A549 (cell line): ENCODE measurements around the gene NGFR. TPM values are rescaled to one million over a fixed set of nuclear protein-coding genes. Genes with fewer than 3 reads are reported as not detected.

Source experiments
- ATAC-seq, 2 experiments: fragments of 200-7000 bp in 1 of 2; fragments of >200 bp in 1 of 2; cut with Nextera tagmentation in 1 of 2; cut with Tn5 transposase in 1 of 2; 3 replicates each; pipeline versions ENCODE4 v1.8.0 to v1.9.1; 2018 to 2020; ENCODE audit warnings: mild to moderate bottlenecking in 1 of 2, moderate library complexity in 1 of 2
- CTCF ChIA-PET: fragments of 300-600 bp; sonication (Branson Sonifier 250); formaldehyde crosslinking; extraction: SDS; loops from one replicate; lab custom pipeline; 2021; ENCODE audit warnings: antibody characterized with exemption, inconsistent platforms; lab: Yijun Ruan, JAX
- POLR2A ChIA-PET: fragments of 350-600 bp; formaldehyde crosslinking; extraction: SDS; loops from one replicate; lab custom pipeline; 2021; ENCODE audit warnings: antibody characterized with exemption, inconsistent platforms; lab: Yijun Ruan, JAX
- DNase-seq, 2 experiments: peaks; one replicate each; pipeline versions ENCODE4 v3.0.0 to v3.0.0-alpha.2; 2011 to 2016; ENCODE audit warnings: low read depth in 1 of 2, low spot score in 1 of 2
- FAIRE-seq: peaks from 2 replicates; lab custom pipeline; 2011; peaks lifted over from hg19 to GRCh38; lab: Jason Lieb, UNC
- H3K27ac ChIP-seq, 2 experiments: fragments of >200 bp; sonication (Bioruptor Twin); formaldehyde crosslinking; 3 replicates each; pipeline ENCODE4 v1.5.1; 2016 to 2017
- H3K4me1 ChIP-seq: fragments of >200 bp; sonication (Bioruptor Twin); formaldehyde crosslinking; 3 replicates; pipeline ENCODE4 v1.6.1; 2016
- H3K4me2 ChIP-seq: fragments of >200 bp; sonication (Bioruptor Twin); formaldehyde crosslinking; 3 replicates; pipeline ENCODE4 v1.6.1; 2016
- H3K4me3 ChIP-seq: fragments of >200 bp; sonication (Bioruptor Twin); formaldehyde crosslinking; 3 replicates; pipeline ENCODE4 v1.5.1; 2016
- H3K9me3 ChIP-seq: fragments of >200 bp; sonication (Bioruptor Twin); formaldehyde crosslinking; 3 replicates; pipeline ENCODE4 v1.6.1; 2016
- CBX8 ChIP-seq: fragments of 200-600 bp; sonication (generic); IDR thresholded peaks from 2 replicates; pipeline ENCODE4 v1.6.1; 2016
- CEBPB ChIP-seq, 2 experiments: fragments of >200 bp in 1 of 2; sonication (Bioruptor Twin) in 1 of 2; formaldehyde crosslinking in 1 of 2; IDR thresholded peaks; 2 replicates each; pipeline ENCODE4 v1.6.1; 2012 to 2016
- E2F6 ChIP-seq: IDR thresholded peaks from 2 replicates; pipeline ENCODE4 v1.6.1; 2012; ENCODE audit warnings: low read depth, borderline replicate concordance
- EP300 ChIP-seq, 2 experiments: fragments of >200 bp; sonication (Bioruptor Twin); formaldehyde crosslinking; IDR thresholded peaks; 2 replicates in 1 of 2; 3 replicates in 1 of 2; pipeline ENCODE4 v1.6.1; 2016 to 2017
- HDAC2 ChIP-seq: fragments of 200-600 bp; sonication (generic); IDR thresholded peaks from 2 replicates; pipeline ENCODE4 v1.6.1; 2016
- KDM1A ChIP-seq: fragments of 200-600 bp; sonication (generic); IDR thresholded peaks from 2 replicates; pipeline ENCODE4 v1.6.1; 2016; ENCODE audit warnings: low read depth, mild to moderate bottlenecking
- RAD21 ChIP-seq, 2 experiments: fragments of >200 bp in 1 of 2; sonication (Bioruptor Twin) in 1 of 2; formaldehyde crosslinking in 1 of 2; IDR thresholded peaks in 1 of 2; conservative IDR thresholded peaks in 1 of 2; 2 replicates in 1 of 2; 3 replicates in 1 of 2; pipeline ENCODE4 v1.6.1; 2012 to 2018; ENCODE audit warnings: inconsistent platforms in 1 of 2
- RNF2 ChIP-seq: fragments of 200-600 bp; sonication (generic); IDR thresholded peaks from 2 replicates; pipeline ENCODE4 v1.6.1; 2016; ENCODE audit warnings: low read depth, mild to moderate bottlenecking, antibody characterized with exemption, moderate library complexity, borderline replicate concordance
- ZFP36 ChIP-seq: fragments of 450-650 bp; IDR thresholded peaks from 2 replicates; pipeline ENCODE4 v1.6.1; 2014; ENCODE audit warnings: borderline replicate concordance; ENCODE audit not compliant: partially characterized antibody
- ZSCAN20 ChIP-seq: fragments of 250-450 bp; sonication (Bioruptor Pico); IDR thresholded peaks from 2 replicates; pipeline ENCODE4 v1.8.0; 2022; ENCODE audit warnings: mild to moderate bottlenecking, moderate library complexity
- WGBS: methylation state at CpG from one replicate; pipeline ENCODE4 v1.1.6; 2017; ENCODE audit errors: missing lambda C conversion rate; 5-methylcytosine and 5-hydroxymethylcytosine counted together
- polyA plus RNA-seq, 4 experiments: library from polyadenylated mRNA; depleted of rRNA in 3 of 4; stranded (reverse); fragments of >200 nt; fragmentation: RNase III in 1 of 4; extraction: RNeasy Plus Mini Kit Qiagen cat#74134 plus additional on column Dnase treatment in 1 of 4; gene quantifications; 2 replicates in 3 of 4; 3 replicates in 1 of 4; pipeline ENCODE4 v1.2.3, GENCODE V29; 2011 to 2017
- TF ChIP-seq, protein P1 (sequence below): fragments of >200 bp; sonication (Bioruptor Twin); formaldehyde crosslinking; IDR thresholded peaks from 3 replicates; pipeline ENCODE4 v1.6.1; 2016
- TF ChIP-seq, protein P2 (sequence below): IDR thresholded peaks from 2 replicates; pipeline ENCODE4 v1.6.1; 2012
- TF ChIP-seq, protein P3 (sequence below): fragments of >200 bp; sonication (Bioruptor Twin); formaldehyde crosslinking; IDR thresholded peaks from 3 replicates; pipeline ENCODE4 v1.5.1; 2016
- TF ChIP-seq, protein P4 (sequence below): fragments of 150-350 bp; IDR thresholded peaks from 2 replicates; pipeline ENCODE4 v1.6.1; 2014; ENCODE audit warnings: low read depth, mild to moderate bottlenecking, low read length

Gene NGFR
- polyA plus RNA-seq, 2 of the 4 experiments (the other 2 are of a cell fraction): 0.13 to 0.18 TPM

DNA sequence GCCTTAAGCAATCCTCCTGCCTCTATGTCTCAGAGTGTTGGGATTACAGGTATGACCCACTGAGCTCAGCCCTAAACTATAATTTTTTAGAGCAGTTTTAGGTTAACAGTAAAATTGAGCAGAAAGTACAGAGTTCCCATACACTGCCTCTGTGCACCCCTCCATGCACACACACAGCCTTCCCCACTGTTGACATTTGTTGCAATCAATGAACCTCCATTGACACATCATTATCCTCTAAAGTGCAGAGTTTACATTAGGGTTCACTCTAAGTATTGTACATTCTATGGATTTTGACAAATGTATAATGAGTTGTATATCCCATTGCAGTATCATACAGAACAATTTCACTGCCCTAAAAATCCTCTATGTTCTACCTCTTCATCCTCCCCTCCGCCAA lies 35.0 kb downstream of the NGFR start:
- H3K9me3 ChIP-seq: no peaks in the 10 kb centered on the region
- WGBS: 82% methylated on average over 1 of the region's 1 CpG
- TF ChIP-seq ZSCAN20 (CRISPR knock-in tag) (no peak), KDM1A (no peak)
- TF ChIP-seq, protein P1, sequence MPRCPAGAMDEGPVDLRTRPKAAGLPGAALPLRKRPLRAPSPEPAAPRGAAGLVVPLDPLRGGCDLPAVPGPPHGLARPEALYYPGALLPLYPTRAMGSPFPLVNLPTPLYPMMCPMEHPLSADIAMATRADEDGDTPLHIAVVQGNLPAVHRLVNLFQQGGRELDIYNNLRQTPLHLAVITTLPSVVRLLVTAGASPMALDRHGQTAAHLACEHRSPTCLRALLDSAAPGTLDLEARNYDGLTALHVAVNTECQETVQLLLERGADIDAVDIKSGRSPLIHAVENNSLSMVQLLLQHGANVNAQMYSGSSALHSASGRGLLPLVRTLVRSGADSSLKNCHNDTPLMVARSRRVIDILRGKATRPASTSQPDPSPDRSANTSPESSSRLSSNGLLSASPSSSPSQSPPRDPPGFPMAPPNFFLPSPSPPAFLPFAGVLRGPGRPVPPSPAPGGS: no peak
- TF ChIP-seq, all 56 proteins: peak for 0
- POLR2A ChIA-PET: no interaction called here
- CTCF ChIA-PET: interaction anchor here (0.6 to 2.1 kb wide), 8 partner anchors 10 to 166 kb away, joined by 3 to 15 read pairs (median 4); no protein-coding TSS in a partner anchor
- no peak overlapping the region for H3K27ac ChIP-seq
- H3K4me3 ChIP-seq: no peak overlapping the region
- FAIRE-seq: no peak
- no peaks in the 10 kb centered on the region for H3K4me1 ChIP-seq
- DNase-seq: no peak
- no peak for ATAC-seq
- H3K4me2 ChIP-seq: no peak overlapping the region

DNA sequence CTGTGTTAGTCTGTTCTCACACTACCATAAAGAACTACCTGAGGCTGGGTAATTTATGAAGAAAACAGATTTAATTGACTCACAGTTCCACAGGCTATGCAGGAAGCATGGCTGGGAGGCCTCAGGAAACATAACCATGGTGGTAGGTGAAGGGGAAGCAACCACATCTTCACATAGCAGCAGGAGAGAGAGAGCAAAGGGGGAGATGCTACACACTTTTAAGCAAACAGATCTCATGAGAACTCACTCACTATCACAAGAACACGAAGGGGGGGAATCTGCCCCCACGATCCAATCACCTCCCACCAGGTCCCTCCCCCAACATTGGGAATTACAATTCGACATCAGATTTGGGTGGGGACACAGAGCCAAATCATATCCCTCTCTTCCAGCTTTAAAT lies 48.8 kb downstream of the NGFR start:
- ChIA-PET POLR2A (no interaction called here), CTCF (interaction anchor here (0.7 to 16.9 kb wide), 10 partner anchors 12 to 152 kb away, joined by 3 to 164 read pairs (median 5); partner anchors contain the start of gene PHB1)
- WGBS: 16% methylated on average over 3 of the region's 3 CpGs
- DNase-seq (no peak), FAIRE-seq (no peak), ATAC-seq (no peak)
- no peak overlapping the region for H3K27ac ChIP-seq
- H3K4me1 ChIP-seq: no peaks in the 10 kb centered on the region
- TF ChIP-seq KDM1A: no peak
- TF ChIP-seq CEBPB (IDR thresholded peaks at IDR 0.05): no peak
- no peak for TF ChIP-seq RNF2
- no peak for TF ChIP-seq ZFP36
- TF ChIP-seq, protein P2, sequence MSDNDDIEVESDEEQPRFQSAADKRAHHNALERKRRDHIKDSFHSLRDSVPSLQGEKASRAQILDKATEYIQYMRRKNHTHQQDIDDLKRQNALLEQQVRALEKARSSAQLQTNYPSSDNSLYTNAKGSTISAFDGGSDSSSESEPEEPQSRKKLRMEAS: no peak
- TF ChIP-seq, protein P3, sequence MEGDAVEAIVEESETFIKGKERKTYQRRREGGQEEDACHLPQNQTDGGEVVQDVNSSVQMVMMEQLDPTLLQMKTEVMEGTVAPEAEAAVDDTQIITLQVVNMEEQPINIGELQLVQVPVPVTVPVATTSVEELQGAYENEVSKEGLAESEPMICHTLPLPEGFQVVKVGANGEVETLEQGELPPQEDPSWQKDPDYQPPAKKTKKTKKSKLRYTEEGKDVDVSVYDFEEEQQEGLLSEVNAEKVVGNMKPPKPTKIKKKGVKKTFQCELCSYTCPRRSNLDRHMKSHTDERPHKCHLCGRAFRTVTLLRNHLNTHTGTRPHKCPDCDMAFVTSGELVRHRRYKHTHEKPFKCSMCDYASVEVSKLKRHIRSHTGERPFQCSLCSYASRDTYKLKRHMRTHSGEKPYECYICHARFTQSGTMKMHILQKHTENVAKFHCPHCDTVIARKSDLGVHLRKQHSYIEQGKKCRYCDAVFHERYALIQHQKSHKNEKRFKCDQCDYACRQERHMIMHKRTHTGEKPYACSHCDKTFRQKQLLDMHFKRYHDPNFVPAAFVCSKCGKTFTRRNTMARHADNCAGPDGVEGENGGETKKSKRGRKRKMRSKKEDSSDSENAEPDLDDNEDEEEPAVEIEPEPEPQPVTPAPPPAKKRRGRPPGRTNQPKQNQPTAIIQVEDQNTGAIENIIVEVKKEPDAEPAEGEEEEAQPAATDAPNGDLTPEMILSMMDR: no peak
- TF ChIP-seq CBX8: no peak
- no peak for TF ChIP-seq E2F6
- no peak for TF ChIP-seq EP300 (IDR thresholded peaks at IDR 0.05)
- no peak for TF ChIP-seq RAD21 (conservative IDR thresholded peaks at IDR 0.05 in 1 of 2, IDR thresholded peaks at IDR 0.05 in 1 of 2)
- no peak overlapping the region for H3K4me3 ChIP-seq
- H3K9me3 ChIP-seq: no peaks in the 10 kb centered on the region
- no peak overlapping the region for H3K4me2 ChIP-seq

- no peak for DNase-seq
- no peak for ATAC-seq
- ChIA-PET CTCF (interaction anchor here (0.6 to 16.9 kb wide), 11 partner anchors 11 to 317 kb away, joined by 3 to 164 read pairs (median 6); no protein-coding TSS in a partner anchor), POLR2A (no interaction called here)
- no peak for FAIRE-seq
- Histone ChIP-seq H3K27ac (no peak overlapping the region), H3K4me1 (no peaks in the 10 kb centered on the region), H3K9me3 (no peaks in the 10 kb centered on the region), H3K4me3 (no peak overlapping the region), H3K4me2 (no peak overlapping the region)
- WGBS: 52% methylated on average over 5 of the region's 8 CpGs
- TF ChIP-seq ZFP36: no peak
- TF ChIP-seq, protein P4, sequence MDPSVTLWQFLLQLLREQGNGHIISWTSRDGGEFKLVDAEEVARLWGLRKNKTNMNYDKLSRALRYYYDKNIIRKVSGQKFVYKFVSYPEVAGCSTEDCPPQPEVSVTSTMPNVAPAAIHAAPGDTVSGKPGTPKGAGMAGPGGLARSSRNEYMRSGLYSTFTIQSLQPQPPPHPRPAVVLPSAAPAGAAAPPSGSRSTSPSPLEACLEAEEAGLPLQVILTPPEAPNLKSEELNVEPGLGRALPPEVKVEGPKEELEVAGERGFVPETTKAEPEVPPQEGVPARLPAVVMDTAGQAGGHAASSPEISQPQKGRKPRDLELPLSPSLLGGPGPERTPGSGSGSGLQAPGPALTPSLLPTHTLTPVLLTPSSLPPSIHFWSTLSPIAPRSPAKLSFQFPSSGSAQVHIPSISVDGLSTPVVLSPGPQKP: no peak
- TF ChIP-seq HDAC2: no peak
Observed at GRCh38 chr17:49545007-49545660, 50.0 kb downstream of the NGFR start.
